ENCODE data around the gene CCDC15.

- TF ChIP-seq CTCF (IDR thresholded peaks at IDR 0.05) (no peak), POLR2A (IDR thresholded peaks at IDR 0.05) (no peak)
These were observed 16.9 kb downstream of the CCDC15 start for GRCh38 chr11:124970925-124971324.

Data from body of pancreas (tissue), 4 donors.